ENCODE measurements around the gene ATXN1. TPM values are rescaled to one million over a fixed set of nuclear protein-coding genes. Genes with fewer than 3 reads are reported as not detected.
A peak's percentile ranks its signal among the peaks of the same experiment; 100 is the strongest.

ATXN1 gene
- total RNA-seq, 1 experiment from 2014 or later = 16.5 TPM

DNA sequence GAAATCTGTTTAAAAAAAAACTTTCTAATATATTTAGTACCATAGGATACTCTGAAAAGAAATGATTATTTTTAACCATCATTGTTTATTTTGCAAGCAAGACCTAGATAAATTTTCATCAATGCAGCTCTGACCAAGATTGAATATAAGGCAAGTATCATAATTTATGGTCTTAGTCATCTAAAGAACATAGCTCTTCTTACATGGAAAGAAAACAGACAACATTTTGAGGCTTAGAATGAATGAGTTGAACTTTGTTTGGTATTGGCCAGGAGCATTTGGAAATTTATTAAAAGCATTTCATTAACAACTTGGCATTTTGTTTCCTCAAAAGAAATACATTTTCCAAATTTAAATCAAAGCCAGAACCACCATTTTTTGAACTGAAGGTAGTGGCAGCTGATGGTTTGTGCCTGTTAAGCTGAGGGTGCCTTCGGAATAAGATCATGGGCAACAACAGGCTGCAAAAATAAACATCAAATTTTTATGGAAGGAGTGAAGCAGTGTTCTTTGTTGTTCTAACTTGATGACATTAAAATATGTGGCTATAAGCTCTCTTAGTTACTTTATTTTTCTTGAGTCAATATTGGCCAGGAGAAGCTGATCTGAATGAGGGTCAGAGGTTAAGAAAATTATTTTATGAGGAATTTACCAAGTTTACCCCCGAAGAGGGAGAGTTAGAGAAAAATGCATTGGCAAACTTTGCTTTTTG is 6.7 kb upstream of the ATXN1 start:
- Mint-ChIP-seq H3K9me3 (ENCODE audit: unreplicated experiment) (no peaks in the 10 kb centered on the region), H3K27me3 (ENCODE audit: insufficient read depth, unreplicated experiment) (no peaks in the 10 kb centered on the region), H3K27ac (ENCODE audit: low read depth, unreplicated experiment) (no peak overlapping the region), H3K36me3 (ENCODE audit: insufficient read depth, unreplicated experiment) (no peaks in the 10 kb centered on the region), H3K4me3 (ENCODE audit: unreplicated experiment) (no peak overlapping the region), H3K4me1 (ENCODE audit: insufficient read depth, unreplicated experiment) (peaks cover 30% of the 10 kb centered on the region)
- DNase-seq (ENCODE audit: unreplicated experiment) = no peak
- CTCF ChIA-PET = interaction anchor here (0.6 to 1.9 kb wide), 7 partner anchors 16 to 364 kb away, joined by 3 to 7 read pairs (median 4); no protein-coding TSS in a partner anchor
- no TSS peak for BruUV-seq (replicated peaks)
- TF ChIP-seq CTCF (IDR thresholded peaks at IDR 0.05; ENCODE audit: unreplicated experiment) = no peak
- intact Hi-C loops (cut with micrococcal nuclease) = loop anchor here (10.0 kb wide), 1 partner anchor 363 kb away; no protein-coding TSS in a partner anchor
- POLR2A ChIA-PET = interaction anchor here (0.6 to 1.6 kb wide), 4 partner anchors 42 to 317 kb away, joined by 3 to 7 read pairs (median 4); no protein-coding TSS in a partner anchor

DNA sequence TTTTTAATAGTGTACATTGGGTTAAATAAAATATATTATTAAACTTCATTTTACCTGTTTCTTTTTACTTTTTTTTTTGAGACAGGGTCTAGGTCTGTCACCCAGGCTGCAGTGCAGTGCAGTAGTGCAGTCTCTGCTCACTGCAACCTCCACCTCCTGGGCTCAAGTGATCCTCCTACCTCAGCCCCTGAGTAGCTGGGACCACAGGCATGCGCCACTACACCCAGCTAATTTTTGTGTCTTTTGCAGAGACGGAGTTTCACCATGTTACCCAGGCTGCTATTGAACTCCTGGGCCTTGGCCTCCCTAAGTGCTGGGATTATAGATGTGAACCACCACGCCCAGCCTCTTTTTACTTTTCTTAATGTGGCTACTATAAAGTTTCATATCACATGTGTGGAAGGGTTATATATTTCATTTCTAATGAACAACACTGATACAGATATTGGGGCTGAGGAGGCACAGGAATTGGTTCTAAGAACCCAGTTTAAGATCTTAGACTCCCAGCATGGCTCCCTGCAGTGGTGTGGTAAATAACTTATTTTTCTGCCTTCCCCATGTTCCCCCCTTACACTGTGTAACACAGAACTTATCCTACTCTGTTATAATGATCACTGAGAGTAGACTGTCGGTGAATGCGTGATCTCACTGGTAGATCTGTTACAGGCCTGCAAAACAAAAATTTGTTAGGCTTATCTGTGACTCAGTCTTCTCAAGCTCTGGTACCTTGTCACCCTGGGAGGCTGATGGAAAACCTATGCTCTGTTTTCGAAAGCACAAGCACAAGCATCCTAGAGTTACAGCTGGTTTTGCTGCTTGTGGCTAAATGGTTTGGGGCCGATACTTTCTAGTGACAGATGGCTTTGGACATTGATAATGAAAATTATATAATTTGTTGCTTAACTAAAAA is 5.8 kb upstream of the ATXN1 start:
- no TSS peak for BruUV-seq (replicated peaks)
- H3K27me3 Mint-ChIP-seq (ENCODE audit: insufficient read depth, unreplicated experiment) = no peaks in the 10 kb centered on the region
- POLR2A ChIA-PET = interaction anchor here (1.2 kb wide), 1 partner anchor 42 kb away, joined by 4 read pairs; no protein-coding TSS in a partner anchor
- no peak for TF ChIP-seq CTCF (IDR thresholded peaks at IDR 0.05; ENCODE audit: unreplicated experiment)
- CTCF ChIA-PET = interaction anchor here (0.7 to 1.9 kb wide), 5 partner anchors 175 to 319 kb away, joined by 3 to 7 read pairs (median 4); no protein-coding TSS in a partner anchor
- no peak overlapping the region for H3K4me3 Mint-ChIP-seq (ENCODE audit: unreplicated experiment)
- H3K27ac Mint-ChIP-seq (ENCODE audit: low read depth, unreplicated experiment) = no peak overlapping the region
- no peaks in the 10 kb centered on the region for H3K36me3 Mint-ChIP-seq (ENCODE audit: insufficient read depth, unreplicated experiment)
- no peaks in the 10 kb centered on the region for H3K9me3 Mint-ChIP-seq (ENCODE audit: unreplicated experiment)
- DNase-seq (ENCODE audit: unreplicated experiment) = no peak
- peaks cover 30% of the 10 kb centered on the region for H3K4me1 Mint-ChIP-seq (ENCODE audit: insufficient read depth, unreplicated experiment)
- intact Hi-C loops (cut with micrococcal nuclease) = loop anchor here (1.0 to 10.0 kb wide), 2 partner anchors 198 to 362 kb away; no protein-coding TSS in a partner anchor

DNA sequence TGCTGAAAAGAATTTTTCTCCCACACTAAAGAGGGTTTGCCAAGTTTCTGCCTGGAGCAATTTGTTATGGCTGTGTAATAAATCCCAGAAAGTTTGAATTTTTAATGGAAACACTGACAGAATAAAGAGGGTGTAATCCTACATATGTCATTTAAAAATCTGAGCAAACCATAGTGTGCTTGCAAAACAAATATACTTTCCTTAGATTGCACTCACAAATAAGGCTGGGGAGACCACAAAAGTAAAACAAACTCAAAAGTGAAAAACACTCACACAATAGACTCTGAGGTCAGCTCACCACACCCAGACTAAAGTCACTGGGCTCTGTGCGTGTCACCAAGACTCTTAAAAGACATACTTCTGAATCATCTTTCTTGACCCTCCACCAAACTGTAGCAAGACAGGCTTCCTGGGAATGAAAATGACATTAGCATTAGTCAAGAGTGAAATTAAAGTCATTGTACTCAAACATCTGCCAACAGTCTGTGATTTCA is 4.8 kb upstream of the ATXN1 start:
- ChIA-PET CTCF (no interaction called here), POLR2A (interaction anchor here (0.8 kb wide), 1 partner anchor 77 kb away, joined by 3 read pairs; no protein-coding TSS in a partner anchor)
- Mint-ChIP-seq H3K9me3 (ENCODE audit: unreplicated experiment) (no peaks in the 10 kb centered on the region), H3K4me1 (ENCODE audit: insufficient read depth, unreplicated experiment) (peaks cover 30% of the 10 kb centered on the region), H3K4me3 (ENCODE audit: unreplicated experiment) (no peak overlapping the region), H3K27ac (ENCODE audit: low read depth, unreplicated experiment) (no peak overlapping the region), H3K27me3 (ENCODE audit: insufficient read depth, unreplicated experiment) (no peaks in the 10 kb centered on the region), H3K36me3 (ENCODE audit: insufficient read depth, unreplicated experiment) (no peaks in the 10 kb centered on the region)
- BruUV-seq (replicated peaks) = no TSS peak
- peak; percentile 65 for DNase-seq (ENCODE audit: unreplicated experiment)
- intact Hi-C loops (cut with micrococcal nuclease) = loop anchor here (1.0 to 10.0 kb wide), 2 partner anchors 199 to 361 kb away; no protein-coding TSS in a partner anchor
- no peak for TF ChIP-seq CTCF (IDR thresholded peaks at IDR 0.05; ENCODE audit: unreplicated experiment)
